Measurements from ENCODE around the gene CDC14B. TPM values are rescaled to one million over a fixed set of nuclear protein-coding genes. Genes with fewer than 3 reads are reported as not detected.

Gene CDC14B
- total RNA-seq, 1 donor from 2014 or later: 21.4 TPM

GRCh38 chr9:96457266-96457665 is 162.4 kb downstream of the CDC14B start:
- no peak overlapping the region for H3K4me3 Mint-ChIP-seq (ENCODE audit: unreplicated experiment)
- H3K27me3 Mint-ChIP-seq (ENCODE audit: unreplicated experiment): no peaks in the 10 kb centered on the region
- H3K27ac Mint-ChIP-seq (ENCODE audit: unreplicated experiment): no peak overlapping the region
- no peaks in the 10 kb centered on the region for H3K9me3 Mint-ChIP-seq (ENCODE audit: unreplicated experiment)
- no peak for TF ChIP-seq CTCF (IDR thresholded peaks at IDR 0.05; ENCODE audit: unreplicated experiment)
- peaks cover 3% of the 10 kb centered on the region for H3K36me3 Mint-ChIP-seq (ENCODE audit: low read depth, unreplicated experiment)
- H3K4me1 Mint-ChIP-seq (ENCODE audit: unreplicated experiment): no peaks in the 10 kb centered on the region
- DNase-seq (ENCODE audit: low spot score): no peak

GRCh38 chr9:96453625-96454024 is 166.0 kb downstream of the CDC14B start:
- DNase-seq (ENCODE audit: low spot score): no peak
- Mint-ChIP-seq H3K4me3 (ENCODE audit: unreplicated experiment) (no peak overlapping the region), H3K27me3 (ENCODE audit: unreplicated experiment) (peaks cover 6% of the 10 kb centered on the region)

GRCh38 chr9:96450613-96451528 is 168.8 kb downstream of the CDC14B start:
- peaks cover 6% of the 10 kb centered on the region for H3K4me1 Mint-ChIP-seq (ENCODE audit: unreplicated experiment)
- H3K9me3 Mint-ChIP-seq (ENCODE audit: unreplicated experiment): no peaks in the 10 kb centered on the region
- TF ChIP-seq CTCF (IDR thresholded peaks at IDR 0.05; ENCODE audit: unreplicated experiment): no peak
- DNase-seq (ENCODE audit: low spot score): peak; percentile 22
- no peak overlapping the region for H3K27ac Mint-ChIP-seq (ENCODE audit: unreplicated experiment)
- peaks cover 4% of the 10 kb centered on the region for H3K36me3 Mint-ChIP-seq (ENCODE audit: low read depth, unreplicated experiment)
- peaks cover 6% of the 10 kb centered on the region for H3K27me3 Mint-ChIP-seq (ENCODE audit: unreplicated experiment)
- peak overlapping the region; percentile 90 for H3K4me3 Mint-ChIP-seq (ENCODE audit: unreplicated experiment)

More at GRCh38 chr9:96453625-96454024, 166.0 kb downstream of the CDC14B start:
- H3K9me3 Mint-ChIP-seq (ENCODE audit: unreplicated experiment): no peaks in the 10 kb centered on the region
- peaks cover 6% of the 10 kb centered on the region for H3K4me1 Mint-ChIP-seq (ENCODE audit: unreplicated experiment)
- H3K36me3 Mint-ChIP-seq (ENCODE audit: low read depth, unreplicated experiment): peaks cover 8% of the 10 kb centered on the region
- no peak overlapping the region for H3K27ac Mint-ChIP-seq (ENCODE audit: unreplicated experiment)
- no peak for TF ChIP-seq CTCF (IDR thresholded peaks at IDR 0.05; ENCODE audit: unreplicated experiment)

Other genes with a start within 250 kb of the CDC14B start
- 27.2 TPM for gene SLC35D2, start 236.1 kb downstream of the CDC14B start, total RNA-seq (ENCODE audit: unreplicated experiment)
- 2.2 TPM for gene ZNF367, start 201.5 kb downstream of the CDC14B start, total RNA-seq (ENCODE audit: unreplicated experiment)
- 7.5 TPM for gene HABP4, start 169.7 kb downstream of the CDC14B start, total RNA-seq (ENCODE audit: unreplicated experiment)
- gene PRXL2C, start 35.5 kb upstream of the CDC14B start, total RNA-seq (ENCODE audit: unreplicated experiment): 17.5 TPM
- 17.6 TPM for gene ZNF510, start 158.2 kb upstream of the CDC14B start, total RNA-seq (ENCODE audit: unreplicated experiment)
- gene ZNF782, start 234.7 kb upstream of the CDC14B start, total RNA-seq (ENCODE audit: unreplicated experiment): 6.5 TPM